CD4-positive, alpha-beta T cell treated with Interleukin-4 for 1 hour (primary cell): ENCODE results near the gene CWC22.
"Not testable (repeated sequence)": the region's sequence is repeated elsewhere in the genome, so short reads cannot be mapped to it uniquely, and the experiment has no call there.

ENCODE experiments used
- DNase-seq, 2 donors: peaks; one replicate each; pipeline ENCODE4 v3.0.0-alpha.2; 2020 to 2022

The CWC22 gene

DNA sequence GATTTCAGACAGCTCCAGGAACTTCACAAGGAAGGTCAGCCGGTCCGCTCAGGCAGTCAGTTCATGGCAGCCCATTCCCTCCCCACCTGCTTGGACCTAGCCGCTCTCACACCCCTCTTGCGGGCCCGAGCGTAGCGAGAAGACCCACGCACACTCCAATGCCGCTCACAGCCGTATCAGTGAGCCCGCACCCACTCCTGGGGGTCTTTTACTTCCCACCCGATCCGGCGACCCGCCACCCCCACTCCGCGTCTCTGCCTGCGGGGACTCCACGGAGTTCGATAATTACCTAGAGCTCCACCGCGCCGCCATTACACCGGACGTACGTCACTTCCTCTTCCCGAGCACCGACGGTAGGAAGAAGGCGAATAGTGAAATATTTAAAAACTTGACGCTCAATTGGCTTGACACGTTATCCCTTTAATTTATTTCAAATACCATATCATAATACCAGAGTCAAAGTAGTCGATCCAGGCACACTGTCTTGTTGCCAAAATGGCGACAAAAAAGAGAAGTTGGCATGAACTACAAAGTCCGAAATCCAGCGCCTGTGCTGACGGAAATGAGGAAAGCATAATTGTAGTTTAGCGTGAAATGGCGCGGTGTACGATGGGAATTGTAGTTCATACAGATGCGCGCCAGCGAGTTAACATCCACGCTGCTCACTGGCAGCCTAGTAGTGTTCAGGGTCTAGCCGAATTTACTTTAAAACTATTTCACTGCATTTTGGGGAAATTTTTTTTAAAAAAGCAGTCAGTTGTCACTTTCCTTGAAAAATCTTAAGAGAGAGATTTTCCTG lies at the start of gene CWC22:
Gene CWC22 (minus strand): TSS at position 517 of the 799 bp plus-strand sequence. CDS start 13,956 bp downstream, outside the sequence.
- peak; percentile 92 to 94 for DNase-seq

- DNase-seq = no peak
These were observed 49.4 kb upstream of the CWC22 start for GRCh38 chr2:180056367-180057118.

GRCh38 chr2:180054576-180054975 lies 47.5 kb upstream of the CWC22 start:
- not testable (repeated sequence) for DNase-seq

DNA sequence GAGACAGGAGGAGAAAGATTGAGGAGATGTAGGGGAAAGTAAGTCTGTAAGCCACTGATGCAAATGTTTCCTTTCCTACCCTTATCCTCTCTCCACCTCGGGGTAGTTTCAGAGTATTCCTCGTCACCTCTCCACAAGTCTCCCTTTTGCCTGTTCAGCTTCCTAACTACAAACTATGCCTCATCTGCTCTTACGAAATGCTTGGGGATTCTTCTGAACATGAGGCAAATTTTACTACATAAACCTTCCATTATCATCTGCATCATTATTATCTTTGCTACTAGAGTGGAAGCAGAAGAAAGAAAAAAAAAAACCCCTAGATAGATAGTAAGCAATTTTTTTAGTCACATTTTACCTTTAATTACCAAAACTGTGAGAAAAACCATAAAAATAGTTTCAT lies 43.1 kb upstream of the CWC22 start:
- no peak for DNase-seq

- DNase-seq = no peak
These were observed 41.2 kb upstream of the CWC22 start for GRCh38 chr2:180048251-180048650.

DNA sequence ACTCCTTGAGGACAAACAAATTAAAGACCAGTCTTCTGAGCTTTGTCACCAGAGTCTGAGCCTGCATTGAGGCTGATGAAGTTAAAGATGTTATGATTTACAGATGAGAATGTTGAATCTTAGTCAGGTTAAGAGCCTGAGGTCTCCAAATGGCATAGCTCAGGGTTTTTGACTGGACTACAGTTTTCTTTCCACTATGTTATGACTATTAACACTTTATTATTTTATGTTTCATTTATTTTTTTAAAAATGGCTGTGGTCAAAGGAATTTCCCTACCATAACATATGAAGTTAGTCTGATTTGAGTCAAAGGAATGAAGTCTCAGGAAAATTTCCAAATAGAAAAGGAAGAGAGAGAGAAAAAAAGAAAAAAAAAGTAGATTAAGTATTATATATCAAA lies 39.7 kb upstream of the CWC22 start:
- no peak for DNase-seq

DNA sequence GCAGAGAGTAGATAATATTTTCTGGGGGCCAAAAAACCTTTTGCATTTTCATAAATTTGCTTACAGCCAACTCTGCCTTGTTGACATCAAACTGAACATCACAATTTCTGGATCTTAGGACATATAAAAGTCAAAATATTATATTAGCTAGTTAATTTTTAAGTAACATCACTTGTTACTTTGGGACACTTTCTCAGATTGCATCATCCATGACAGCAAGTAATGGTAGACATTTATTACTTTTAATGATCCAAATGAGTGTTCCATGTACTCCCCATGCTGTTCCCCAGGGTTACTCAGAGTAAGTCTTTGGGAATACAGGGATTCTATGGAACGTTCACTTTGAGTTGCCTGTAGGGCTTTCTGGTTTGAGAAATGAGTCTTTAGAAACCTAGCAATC lies 39.1 kb upstream of the CWC22 start:
- no peak for DNase-seq

- no peak for DNase-seq
These were observed 33.2 kb upstream of the CWC22 start for GRCh38 chr2:180040146-180040925.

GRCh38 chr2:180038997-180039396 lies 31.9 kb upstream of the CWC22 start:
- DNase-seq = no peak

GRCh38 chr2:180033993-180034894 lies 27.1 kb upstream of the CWC22 start:
- no peak for DNase-seq

- no peak for DNase-seq
These were observed 22.5 kb upstream of the CWC22 start for GRCh38 chr2:180029575-180029974.

GRCh38 chr2:180021850-180022249 lies 14.8 kb upstream of the CWC22 start:
- no peak for DNase-seq

GRCh38 chr2:180017784-180018183 lies 10.7 kb upstream of the CWC22 start:
- DNase-seq = no peak

- no peak for DNase-seq
These were observed 9.8 kb upstream of the CWC22 start for GRCh38 chr2:180016937-180017336.

- no peak for DNase-seq
These were observed 9.0 kb upstream of the CWC22 start for GRCh38 chr2:180015951-180016709.

DNA sequence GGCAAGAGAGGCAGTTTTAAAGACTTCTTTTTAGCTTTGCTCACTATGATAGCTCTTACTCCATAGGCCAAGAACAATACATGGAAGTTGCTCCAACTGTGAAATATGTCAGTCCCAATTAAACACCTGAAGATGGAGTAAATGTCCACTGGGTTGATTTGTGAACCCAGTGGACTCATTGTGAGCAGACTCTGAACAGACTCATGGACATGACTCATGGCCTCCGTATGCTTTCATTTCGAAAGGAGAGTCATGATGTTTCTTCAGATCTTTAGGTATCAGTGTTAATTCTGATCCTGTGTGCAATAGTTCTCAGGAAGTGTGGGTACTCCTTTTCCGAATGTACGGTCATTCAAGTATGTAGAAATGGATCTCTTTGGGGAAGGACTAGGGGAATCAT lies 5.4 kb upstream of the CWC22 start:
- no peak for DNase-seq

- DNase-seq = no peak
These were observed 3.6 kb upstream of the CWC22 start for GRCh38 chr2:180010701-180011100.

DNA sequence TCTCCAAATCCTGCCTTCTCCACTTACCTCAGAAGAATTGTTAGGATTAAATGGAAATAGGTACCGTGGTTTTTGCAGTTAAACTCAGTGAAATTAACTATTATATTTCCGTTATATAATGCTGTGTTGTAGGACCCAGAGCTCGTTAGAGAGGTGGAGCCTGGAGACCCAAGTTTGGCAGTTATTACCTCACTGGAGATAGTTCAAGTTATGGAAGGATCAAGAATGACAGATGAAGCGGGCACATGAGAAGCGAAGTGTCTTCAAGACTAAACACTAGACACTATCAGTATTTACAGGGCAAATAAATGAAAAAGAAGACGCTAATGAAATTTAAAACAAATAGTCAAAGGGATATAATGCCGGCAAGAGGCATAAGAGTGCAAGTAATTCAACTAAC lies 866 bp downstream of the CWC22 start:
- DNase-seq = no peak

GRCh38 chr2:180005465-180005864 lies 1.6 kb downstream of the CWC22 start:
- not testable (repeated sequence) for DNase-seq

GRCh38 chr2:180004731-180005130 lies 2.4 kb downstream of the CWC22 start:
- no peak for DNase-seq

DNA sequence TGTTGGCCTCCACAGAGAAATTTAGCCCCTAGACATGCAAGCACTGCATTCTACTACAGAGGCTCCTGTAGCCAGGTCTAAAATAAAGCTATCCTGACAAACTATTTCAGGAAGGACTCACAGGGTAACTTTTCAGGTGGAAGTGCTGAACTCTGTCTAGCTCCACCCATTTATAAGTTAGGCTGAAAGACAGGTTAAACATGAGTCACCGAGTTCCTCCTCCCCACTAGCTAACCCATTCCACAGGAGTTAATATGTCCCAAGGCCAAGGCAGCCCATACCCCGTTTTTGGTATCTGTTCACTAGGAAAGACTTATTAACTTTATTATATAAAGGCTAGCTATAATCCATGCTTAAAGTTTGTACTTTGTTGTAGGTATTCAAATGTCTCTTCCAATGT lies 3.5 kb downstream of the CWC22 start:
- DNase-seq = no peak

DNA sequence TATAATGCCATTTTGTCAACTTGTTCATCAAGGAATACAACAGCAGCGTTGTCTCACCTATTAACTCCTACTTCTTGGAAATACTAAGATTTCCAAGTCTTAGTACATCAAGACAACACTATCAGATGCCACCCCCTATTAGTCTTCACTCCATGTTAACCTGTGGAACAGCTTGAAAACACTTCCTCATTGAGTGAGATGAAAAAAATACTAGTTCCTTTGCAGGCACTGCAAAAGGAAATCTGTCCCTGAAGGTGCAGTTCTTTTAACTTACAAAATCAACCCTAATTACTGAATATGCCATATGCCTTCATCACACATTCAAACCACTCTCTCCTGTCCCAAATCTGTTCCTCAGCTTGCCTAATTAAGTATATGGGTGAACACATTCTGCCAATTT lies 4.0 kb downstream of the CWC22 start:
- no peak for DNase-seq
